Adrenal gland (tissue), 12 donors: Measurements from ENCODE around the gene CLCN5. TPM values are rescaled to one million over a fixed set of nuclear protein-coding genes. Genes with fewer than 3 reads are reported as not detected.

ENCODE experiments used
- DNase-seq, 7 donors: peaks; one replicate each; pipeline ENCODE4 v3.0.0-alpha.2; 2019 to 2020
- H3K27ac ChIP-seq, 5 donors: fragments of 200-600 bp; sonication (generic) in 4 of 5; 1 replicate in 3 of 5; 2 replicates in 2 of 5; pipeline versions ENCODE4 v1.5.1 to v1.8.0; 2016 to 2020; ENCODE audit warnings: mild to moderate bottlenecking in 1 of 5
- H3K27me3 ChIP-seq: fragments of 200-600 bp; 2 replicates; pipeline ENCODE4 v1.8.0; 2021
- H3K36me3 ChIP-seq, 2 donors: fragments of 200-600 bp; replicated peaks in 1 of 2; 1 replicate in 1 of 2; 2 replicates in 1 of 2; pipeline versions ENCODE4 v1.5.1 to v1.8.0; 2018 to 2022
- H3K4me1 ChIP-seq, 2 donors: fragments of 200-600 bp; replicated peaks in 1 of 2; 1 replicate in 1 of 2; 2 replicates in 1 of 2; pipeline versions ENCODE4 v1.5.1 to v1.8.0; 2018 to 2021
- H3K4me3 ChIP-seq, 4 donors: fragments of 200-600 bp; sonication (generic) in 3 of 4; one replicate each; pipeline ENCODE4 v1.5.1; 2016 to 2018
- H3K9me3 ChIP-seq, 3 donors: fragments of 200-600 bp; sonication (generic) in 1 of 3; replicated peaks in 1 of 3; 1 replicate in 2 of 3; 2 replicates in 1 of 3; pipeline versions ENCODE4 v1.5.1 to v1.8.0; 2016 to 2021
- CTCF ChIP-seq, 6 experiments: fragments of 450-650 bp in 4 of 6; fragments of 200-600 bp in 2 of 6; sonication (generic) in 1 of 6; IDR thresholded peaks; 1 replicate in 5 of 6; 2 replicates in 1 of 6; pipeline versions ENCODE4 v1.5.1 to v1.8.0; 2016 to 2021; ENCODE audit warnings: antibody characterized with exemption in 6 of 6, mild to moderate bottlenecking in 2 of 6, moderate library complexity in 1 of 6
- POLR2A ChIP-seq, 2 donors: fragments of 450-650 bp; IDR thresholded peaks; one replicate each; pipeline ENCODE4 v1.6.1; 2017; ENCODE audit warnings: antibody characterized with exemption in 2 of 2, mild to moderate bottlenecking in 2 of 2, moderate library complexity in 1 of 2
- WGBS, 4 donors: extraction: QIAGEN DNeasy Blood & Tissue Kit in 2 of 4; methylation state at CpG; one replicate each; pipeline versions ENCODE4 v1.1.5 to v1.1.7; 2013 to 2017; 5-methylcytosine and 5-hydroxymethylcytosine counted together
- intact Hi-C, 2 donors: fragments of 100-400 bp; cut with DNase I; formaldehyde crosslinking; loops; one replicate each; pipeline versions ENCODE4 v1.14.1 to v1.15.0; 2022 to 2023
- polyA plus RNA-seq, 3 donors: library from polyadenylated mRNA; stranded (reverse); fragments of 200-250 nt in 2 of 3; fragments of 350-450 nt in 1 of 3; fragmentation: Illumina TruSeq in 1 of 3; extraction: RNeasy Lipid Tissue Mini Kit (QIAGEN cat#74804) in 1 of 3; gene quantifications; one replicate each; pipeline ENCODE4 v1.2.3, GENCODE V29; 2013 to 2014
- total RNA-seq, 9 donors: library from RNA; depleted of rRNA in 4 of 9; stranded (reverse); fragments of >200 nt in 4 of 9; fragments of 120-200 nt in 1 of 9; fragmentation: NEBNext Ultra II Directional in 1 of 9; extraction: Animal tissue kit (Norgen Biotek cat#: 25700) in 1 of 9; gene quantifications; one replicate each; pipeline versions ENCODE4 v1.1.0 to v1.2.4, GENCODE V29; 2013 to 2023
- donor health status: healthy with polysubstance abuse.
- donor health status: Bipolar disorder and iron deficiency.
- donor health status: DM: yes; HTN: yes; CAD: no.
- donor health status: DM: no; HTN: no; CAD: no.
- donor health status: DM: no; HTN: no; CAD: no.
- donor health status: DM: yes; HTN: yes; CAD: no.

Gene CLCN5
- total and polyA plus RNA-seq, 12 donors, result 3.3 to 17.3 (median 8.6) TPM

- TF ChIP-seq POLR2A (IDR thresholded peaks at IDR 0.05) (no peak), CTCF (IDR thresholded peaks at IDR 0.05) (no peak)
- WGBS, 4 donors, result 42 to 54% (median 49%) methylated on average over 4 to 6 of the region's 6 CpGs
Measured at GRCh38 chrX:50106051-50106675, 183.8 kb downstream of the CLCN5 start.

GRCh38 chrX:50107470-50107869, 185.1 kb downstream of the CLCN5 start:
- no peak for DNase-seq
- Histone ChIP-seq H3K4me1 (no peaks in the 10 kb centered on the region), H3K27ac (no peak overlapping the region), H3K9me3 (no peaks in the 10 kb centered on the region), H3K36me3 (no peaks in the 10 kb centered on the region), H3K4me3 (no peak overlapping the region), H3K27me3 (peaks cover 4% of the 10 kb centered on the region)
- TF ChIP-seq POLR2A (IDR thresholded peaks at IDR 0.05) (no peak), CTCF (IDR thresholded peaks at IDR 0.05) (no peak)
- WGBS, 4 donors, result 71 to 92% (median 81%) methylated on average over 2 of the region's 2 CpGs
- intact Hi-C loops, result loop anchor here in 1 of 2 donors (5.0 kb wide), 1 partner anchor 95 kb away; the partner anchor contains the start of genes AKAP4 and CCNB3

More at GRCh38 chrX:50106051-50106675, 183.8 kb downstream of the CLCN5 start:
- Histone ChIP-seq H3K36me3 (no peaks in the 10 kb centered on the region), H3K27me3 (peaks cover 4% of the 10 kb centered on the region), H3K27ac (peak overlapping the region in 3 of 5 donors; percentile 18 to 49 (median 33)), H3K9me3 (no peaks in the 10 kb centered on the region), H3K4me1 (no peaks in the 10 kb centered on the region), H3K4me3 (no peak overlapping the region)
- DNase-seq, result peak; percentile 20 to 71 (median 49)
- intact Hi-C loops, result loop anchor here in 1 of 2 donors (5.0 kb wide), 1 partner anchor 96 kb away; the partner anchor contains the start of genes AKAP4 and CCNB3

GRCh38 chrX:50108264-50108663, 185.9 kb downstream of the CLCN5 start:
- Histone ChIP-seq H3K4me1 (no peaks in the 10 kb centered on the region), H3K4me3 (no peak overlapping the region), H3K27ac (no peak overlapping the region), H3K9me3 (no peaks in the 10 kb centered on the region), H3K36me3 (no peaks in the 10 kb centered on the region), H3K27me3 (peaks cover 4% of the 10 kb centered on the region)
- intact Hi-C loops, result loop anchor here in 1 of 2 donors (5.0 kb wide), 1 partner anchor 94 kb away; the partner anchor contains the start of genes AKAP4 and CCNB3
- TF ChIP-seq POLR2A (IDR thresholded peaks at IDR 0.05) (no peak), CTCF (IDR thresholded peaks at IDR 0.05) (no peak)
- 62 to 94% (median 78%) methylated on average over 2 of the region's 2 CpGs for WGBS, 4 donors
- no peak for DNase-seq

GRCh38 chrX:50111742-50112141, 189.3 kb downstream of the CLCN5 start:
- peak; percentile 23 to 64 (median 34) for DNase-seq
- intact Hi-C loops, result no loop called here
- Histone ChIP-seq H3K27ac (no peak overlapping the region), H3K9me3 (no peaks in the 10 kb centered on the region), H3K36me3 (no peaks in the 10 kb centered on the region), H3K4me3 (no peak overlapping the region), H3K4me1 (no peaks in the 10 kb centered on the region), H3K27me3 (no peaks in the 10 kb centered on the region)
- TF ChIP-seq CTCF (IDR thresholded peaks at IDR 0.05) (no peak), POLR2A (IDR thresholded peaks at IDR 0.05) (no peak)
- WGBS, 4 donors, result 16 to 25% (median 17%) methylated on average over 2 of the region's 2 CpGs
